SJCRH30 (cell line): ENCODE measurements around the gene NRK. TPM values are rescaled to one million over a fixed set of nuclear protein-coding genes. Genes with fewer than 3 reads are reported as not detected.
"Not testable (repeated sequence)": the region's sequence is repeated elsewhere in the genome, so short reads cannot be mapped to it uniquely, and the experiment has no call there.

ENCODE experiments used
- DNase-seq, 2 experiments: peaks; one replicate each; pipeline ENCODE4 v3.0.0-alpha.2; 2015 to 2020
- H3K27ac ChIP-seq: fragments of 250-450 bp; sonication (Bioruptor Pico); 2 replicates; pipeline ENCODE4 v1.5.1; 2020; ENCODE audit warnings: mild to moderate bottlenecking, moderate library complexity
- H3K27me3 ChIP-seq: fragments of 250-450 bp; sonication (Bioruptor Pico); 2 replicates; pipeline ENCODE4 v1.5.1; 2020; ENCODE audit warnings: mild to moderate bottlenecking, moderate library complexity
- H3K36me3 ChIP-seq: fragments of 250-450 bp; sonication (Bioruptor Pico); 2 replicates; pipeline ENCODE4 v1.5.1; 2020; ENCODE audit warnings: mild to moderate bottlenecking, moderate library complexity
- H3K4me1 ChIP-seq: fragments of 250-450 bp; sonication (Bioruptor Pico); 2 replicates; pipeline ENCODE4 v1.5.1; 2020; ENCODE audit warnings: mild to moderate bottlenecking, moderate library complexity
- H3K4me3 ChIP-seq: fragments of 250-450 bp; sonication (Bioruptor Pico); 2 replicates; pipeline ENCODE4 v1.5.1; 2020; ENCODE audit warnings: mild to moderate bottlenecking, moderate library complexity
- H3K9me3 ChIP-seq: fragments of 250-450 bp; sonication (Bioruptor Pico); replicated peaks from 2 replicates; pipeline ENCODE4 v1.5.1; 2020; ENCODE audit warnings: mild to moderate bottlenecking, moderate library complexity
- total RNA-seq: library from RNA; depleted of rRNA; stranded (reverse); fragments of >200 nt; shearing (Covaris generic); gene quantifications from 2 replicates; pipeline ENCODE4 v1.2.3, GENCODE V29; 2014; rRNA removed

NRK gene
- total RNA-seq, 1 experiment from 2014 or later: 27.7 TPM

DNA sequence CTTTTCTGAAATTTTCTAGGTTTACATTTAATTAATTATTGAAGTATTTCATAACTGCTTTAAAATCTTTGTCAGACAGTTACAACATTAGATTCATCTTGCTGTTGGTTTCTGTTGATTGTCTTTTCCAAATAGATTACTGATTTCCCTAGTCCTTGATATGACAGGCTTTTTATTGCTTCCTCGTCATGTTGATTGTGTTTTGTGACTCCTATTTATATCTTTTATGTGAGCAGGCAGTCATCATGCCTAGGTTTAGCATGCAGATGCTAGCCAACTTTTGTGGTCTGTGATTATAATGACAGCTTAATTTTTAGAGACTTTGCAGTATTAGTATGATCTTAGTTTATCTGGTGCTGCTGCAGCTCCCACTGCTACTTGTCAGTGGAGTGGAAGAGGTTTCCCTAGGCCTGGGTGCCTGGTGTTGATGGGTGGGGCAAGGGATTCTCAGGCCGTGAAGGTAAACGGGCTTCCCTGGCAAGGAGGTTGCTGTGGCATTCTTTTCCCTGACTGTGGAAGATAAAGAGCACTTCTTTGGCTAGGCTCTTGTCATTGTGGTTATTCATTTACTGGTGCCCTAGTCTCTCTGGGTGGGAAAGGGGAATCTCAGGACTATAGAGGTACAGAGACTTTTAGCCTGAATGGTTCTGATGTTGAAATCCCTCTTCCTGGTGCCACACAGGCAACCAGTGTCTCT is 150.5 kb downstream of the NRK start:
- no peak overlapping the region for H3K27ac ChIP-seq
- no peaks in the 10 kb centered on the region for H3K36me3 ChIP-seq
- no peaks in the 10 kb centered on the region for H3K9me3 ChIP-seq
- DNase-seq: no peak
- H3K4me3 ChIP-seq: no peak overlapping the region
- no peaks in the 10 kb centered on the region for H3K4me1 ChIP-seq
- H3K27me3 ChIP-seq: no peaks in the 10 kb centered on the region

DNA sequence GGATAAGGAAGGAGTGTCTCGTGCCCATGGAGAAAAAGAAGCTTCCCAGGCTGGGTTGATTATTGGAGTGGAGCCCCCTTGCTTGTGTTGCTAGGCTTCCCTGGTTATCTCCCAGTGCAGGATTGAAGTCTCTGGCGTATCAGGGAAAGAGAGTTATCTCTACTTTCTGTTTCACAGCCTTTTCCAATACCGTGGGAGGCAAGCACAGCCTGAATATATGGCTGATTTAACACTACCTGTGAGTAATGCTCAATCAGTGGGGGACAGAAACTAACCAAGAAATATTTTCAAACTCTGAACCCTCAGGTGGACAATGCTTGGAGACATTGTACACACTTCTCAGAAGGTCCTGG is 151.0 kb downstream of the NRK start:
- Histone ChIP-seq H3K36me3 (no peaks in the 10 kb centered on the region), H3K27me3 (no peaks in the 10 kb centered on the region), H3K4me3 (no peak overlapping the region), H3K27ac (no peak overlapping the region), H3K9me3 (no peaks in the 10 kb centered on the region), H3K4me1 (no peaks in the 10 kb centered on the region)
- no peak for DNase-seq

GRCh38 chrX:105975382-105975781 is 153.0 kb downstream of the NRK start:
- peak in 1 of 2 experiments; percentile 16 for DNase-seq
- Histone ChIP-seq H3K4me1 (no peaks in the 10 kb centered on the region), H3K36me3 (no peaks in the 10 kb centered on the region), H3K4me3 (no peak overlapping the region), H3K9me3 (no peaks in the 10 kb centered on the region), H3K27me3 (no peaks in the 10 kb centered on the region), H3K27ac (no peak overlapping the region)

GRCh38 chrX:105981772-105982485 is 159.6 kb downstream of the NRK start:
- Histone ChIP-seq H3K4me3 (no peak overlapping the region), H3K27me3 (no peaks in the 10 kb centered on the region), H3K36me3 (no peaks in the 10 kb centered on the region), H3K9me3 (no peaks in the 10 kb centered on the region), H3K4me1 (no peaks in the 10 kb centered on the region), H3K27ac (no peak overlapping the region)
- DNase-seq: no peak

- H3K4me1 ChIP-seq, H3K36me3 ChIP-seq, H3K27ac ChIP-seq, H3K27me3 ChIP-seq, DNase-seq, H3K9me3 ChIP-seq, H3K4me3 ChIP-seq: not testable (repeated sequence)
Measured at GRCh38 chrX:105988487-105988886, 166.1 kb downstream of the NRK start.

- Histone ChIP-seq H3K27me3 (no peaks in the 10 kb centered on the region), H3K4me1 (no peaks in the 10 kb centered on the region), H3K9me3 (no peaks in the 10 kb centered on the region), H3K36me3 (no peaks in the 10 kb centered on the region), H3K27ac (no peak overlapping the region), H3K4me3 (no peak overlapping the region)
- DNase-seq: no peak
Measured at GRCh38 chrX:105999294-105999693, 177.0 kb downstream of the NRK start.

DNA sequence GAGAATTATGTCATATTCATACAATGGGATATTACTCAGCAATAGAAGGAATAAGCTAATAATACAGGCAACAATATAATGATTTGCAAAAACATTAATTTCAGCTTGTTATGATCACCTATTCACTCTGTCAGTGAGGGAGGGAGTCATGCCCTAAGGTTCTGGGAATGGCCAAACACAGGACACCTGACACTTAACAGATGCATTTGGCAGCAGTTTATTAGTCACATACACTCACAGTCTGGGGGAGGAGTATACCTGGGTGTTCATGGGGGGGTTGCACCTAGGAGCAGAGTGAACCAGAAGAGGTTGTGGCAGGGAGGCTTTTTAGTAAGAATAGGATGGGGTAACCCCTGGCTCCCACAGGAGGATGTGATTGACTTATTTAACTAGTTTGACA is 177.9 kb downstream of the NRK start:
- no peaks in the 10 kb centered on the region for H3K4me1 ChIP-seq

GRCh38 chrX:106000609-106001008 is 178.3 kb downstream of the NRK start:
- not testable (repeated sequence) for H3K9me3 ChIP-seq, H3K4me3 ChIP-seq, H3K36me3 ChIP-seq, H3K27ac ChIP-seq, H3K27me3 ChIP-seq, DNase-seq, H3K4me1 ChIP-seq

More for the DNA sequence above, 177.9 kb downstream of the NRK start:
- Histone ChIP-seq H3K27me3 (no peaks in the 10 kb centered on the region), H3K4me3 (no peak overlapping the region), H3K9me3 (no peaks in the 10 kb centered on the region), H3K36me3 (no peaks in the 10 kb centered on the region), H3K27ac (no peak overlapping the region)
- DNase-seq: no peak

DNA sequence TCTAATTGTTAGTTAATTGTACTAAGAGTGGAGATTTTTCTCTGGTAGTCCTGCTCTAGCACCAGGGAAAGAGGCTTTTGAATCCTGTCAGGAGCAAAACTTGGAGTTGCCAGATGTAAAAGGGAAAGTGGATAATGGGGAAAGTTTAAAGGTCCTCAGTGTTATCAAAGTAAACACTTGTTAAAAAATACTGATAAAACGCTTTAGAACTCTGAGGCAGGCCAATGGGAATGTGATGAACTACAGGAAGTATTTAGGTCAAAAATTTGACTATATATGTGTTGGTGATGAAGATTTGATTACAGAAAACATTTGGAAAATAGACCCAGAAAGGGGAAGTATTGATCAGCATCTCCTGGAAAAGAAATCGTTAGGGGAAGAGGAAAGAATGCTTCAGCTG is 183.3 kb downstream of the NRK start:
- no peaks in the 10 kb centered on the region for H3K36me3 ChIP-seq
- H3K4me3 ChIP-seq: no peak overlapping the region
- H3K9me3 ChIP-seq: no peaks in the 10 kb centered on the region
- no peaks in the 10 kb centered on the region for H3K27me3 ChIP-seq
- DNase-seq: no peak
- H3K4me1 ChIP-seq: no peaks in the 10 kb centered on the region
- H3K27ac ChIP-seq: no peak overlapping the region

GRCh38 chrX:106007815-106008214 is 185.5 kb downstream of the NRK start:
- H3K36me3 ChIP-seq: no peaks in the 10 kb centered on the region
- no peak overlapping the region for H3K27ac ChIP-seq
- H3K4me1 ChIP-seq: no peaks in the 10 kb centered on the region
- no peak for DNase-seq
- no peak overlapping the region for H3K4me3 ChIP-seq
- H3K27me3 ChIP-seq: no peaks in the 10 kb centered on the region
- no peaks in the 10 kb centered on the region for H3K9me3 ChIP-seq

Other genes starting within 250 kb of the NRK start
- not detected in 2 replicates for gene SERPINA7, start 216.2 kb downstream of the NRK start, total RNA-seq